ENCODE measurements around the gene ENAH. TPM values are rescaled to one million over a fixed set of nuclear protein-coding genes. Genes with fewer than 3 reads are reported as not detected.

Gene ENAH
- total RNA-seq, 1 donor from 2014 or later = 80.8 TPM

GRCh38 chr1:225613006-225613405, 39.9 kb downstream of the ENAH start:
- ATAC-seq = peak; percentile 53
- no peak for DNase-seq (ENCODE audit: low spot score)
- intact Hi-C loops (cut with DNase I) = no loop called here

DNA sequence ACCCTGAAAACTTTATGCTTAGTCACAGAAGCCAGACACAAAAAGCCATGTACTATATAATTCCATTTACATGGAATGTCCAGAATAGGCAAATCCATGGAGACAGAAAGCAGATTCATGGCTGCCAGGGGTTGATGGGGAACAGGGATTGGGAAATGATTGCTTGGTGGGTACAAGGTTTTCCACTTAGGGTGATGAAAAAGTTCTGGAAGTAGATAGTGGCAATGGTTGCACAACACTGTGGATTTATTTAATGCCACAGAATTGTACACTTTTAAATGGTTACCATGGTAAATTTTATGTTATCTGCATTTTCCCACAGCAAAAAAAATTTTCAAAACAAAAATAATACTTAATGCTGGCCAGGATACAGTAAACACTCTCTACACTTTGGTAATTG, 40.6 kb downstream of the ENAH start:
- DNase-seq (ENCODE audit: low spot score) (no peak), ATAC-seq (peak; percentile 56)
- intact Hi-C loops (cut with DNase I) = no loop called here

DNA sequence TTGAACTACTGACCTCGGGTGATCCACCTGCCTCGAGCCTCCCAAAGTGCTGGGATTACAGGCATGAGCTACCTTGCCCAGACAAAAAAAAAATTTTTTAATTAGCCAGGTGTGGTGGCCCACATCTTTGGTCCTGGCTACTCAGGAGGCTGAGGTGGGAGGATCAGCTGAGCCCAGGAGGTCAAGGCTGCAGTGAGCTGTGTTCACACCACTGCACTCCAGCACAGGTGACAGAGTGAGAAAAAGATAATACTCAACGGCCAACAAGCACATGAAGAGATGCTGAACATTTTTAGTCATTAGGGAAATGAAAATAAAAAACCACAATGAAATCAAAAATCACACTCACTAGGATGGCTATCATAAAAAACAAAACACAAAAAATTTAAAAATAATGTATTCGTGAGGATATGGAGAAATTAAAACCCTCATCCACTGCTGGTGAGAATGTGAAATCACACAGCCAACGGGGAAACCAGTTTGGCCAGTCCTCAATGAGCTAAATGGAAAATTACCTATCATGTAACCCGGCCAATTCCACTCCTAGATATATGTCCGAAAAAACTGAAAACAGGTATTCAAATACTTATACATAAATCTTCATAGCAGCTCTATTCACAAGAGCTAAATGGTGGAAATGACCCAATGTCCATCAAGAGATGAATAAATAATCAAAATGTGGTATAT, 41.2 kb downstream of the ENAH start:
- ATAC-seq (no peak), DNase-seq (ENCODE audit: low spot score) (no peak)

GRCh38 chr1:225610539-225610938, 42.4 kb downstream of the ENAH start:
- ATAC-seq (no peak), DNase-seq (ENCODE audit: low spot score) (no peak)
- intact Hi-C loops (cut with DNase I) = no loop called here

More for the DNA sequence above, 41.2 kb downstream of the ENAH start:
- intact Hi-C loops (cut with DNase I) = no loop called here

DNA sequence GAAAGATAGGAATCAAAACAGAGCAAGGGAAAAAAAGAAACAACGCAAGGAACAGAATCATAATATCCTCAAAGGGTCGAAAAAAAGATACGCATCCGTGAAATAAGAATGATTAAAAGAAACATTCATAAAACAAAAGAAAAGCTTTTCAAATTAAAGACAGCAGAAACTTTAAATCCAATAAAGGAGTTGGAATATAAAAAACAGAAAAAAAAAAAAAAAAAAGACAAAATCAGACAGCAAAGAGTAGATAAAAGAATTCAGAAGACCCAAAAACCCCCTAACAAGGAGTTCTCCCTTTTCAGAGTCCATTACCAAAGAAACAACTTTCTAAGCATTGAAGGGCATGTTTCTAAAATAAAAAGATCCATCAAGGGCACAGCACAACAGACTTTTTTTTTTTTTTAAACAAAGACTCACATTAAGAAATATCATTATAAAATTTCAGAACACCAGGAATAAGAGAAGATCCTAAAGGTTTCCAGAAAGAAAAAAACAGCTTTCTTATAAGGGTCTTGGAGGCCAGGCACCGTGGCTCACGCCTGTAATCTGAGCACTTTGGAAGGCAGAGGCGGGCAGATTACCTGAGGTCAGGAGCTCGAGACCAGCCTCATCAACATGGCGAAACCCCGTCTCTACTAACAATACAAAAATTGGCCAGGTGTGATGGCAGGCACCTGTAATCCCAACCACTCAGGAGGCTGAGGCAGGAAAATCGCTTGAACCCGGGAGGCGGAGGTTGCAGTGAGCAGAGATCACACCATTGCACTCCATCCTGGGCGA, 44.7 kb downstream of the ENAH start:
- ATAC-seq (no peak), DNase-seq (ENCODE audit: low spot score) (no peak)
- intact Hi-C loops (cut with DNase I) = no loop called here

GRCh38 chr1:225607355-225607754, 45.6 kb downstream of the ENAH start:
- ATAC-seq (peak; percentile 41), DNase-seq (ENCODE audit: low spot score) (no peak)
- intact Hi-C loops (cut with DNase I) = no loop called here

- DNase-seq (ENCODE audit: low spot score) (no peak), ATAC-seq (no peak)
- intact Hi-C loops (cut with DNase I) = no loop called here
These were observed 49.2 kb downstream of the ENAH start for GRCh38 chr1:225603538-225604354.

DNA sequence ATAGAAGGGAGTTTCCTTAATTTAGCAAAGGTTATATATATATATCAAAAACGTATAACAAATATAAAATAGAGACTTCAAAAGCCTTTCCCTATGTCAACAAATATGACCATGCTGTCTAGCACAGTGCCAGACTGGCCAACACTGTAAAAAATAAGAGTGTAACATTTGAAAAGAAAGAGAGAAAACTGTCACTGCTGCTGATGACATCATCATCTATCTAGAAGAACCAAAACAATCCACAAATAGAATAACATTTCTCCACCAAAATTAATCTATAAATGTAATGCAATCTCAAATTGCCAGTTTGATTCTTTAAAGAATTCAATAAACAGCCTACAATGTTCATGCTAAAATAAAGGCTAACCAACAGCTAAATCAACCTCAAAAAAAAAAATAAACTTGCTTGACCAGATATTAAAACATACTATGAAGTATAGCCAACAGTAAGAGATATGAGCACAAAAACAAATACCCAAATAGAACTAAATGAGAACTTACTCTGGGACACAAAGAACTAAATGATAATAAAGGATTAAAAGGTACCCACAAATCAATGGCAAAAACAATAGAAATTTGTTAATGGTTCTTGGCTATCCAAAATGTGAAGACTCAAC, 50.2 kb downstream of the ENAH start:
- intact Hi-C loops (cut with DNase I) = no loop called here
- ATAC-seq (no peak), DNase-seq (ENCODE audit: low spot score) (no peak)

DNA sequence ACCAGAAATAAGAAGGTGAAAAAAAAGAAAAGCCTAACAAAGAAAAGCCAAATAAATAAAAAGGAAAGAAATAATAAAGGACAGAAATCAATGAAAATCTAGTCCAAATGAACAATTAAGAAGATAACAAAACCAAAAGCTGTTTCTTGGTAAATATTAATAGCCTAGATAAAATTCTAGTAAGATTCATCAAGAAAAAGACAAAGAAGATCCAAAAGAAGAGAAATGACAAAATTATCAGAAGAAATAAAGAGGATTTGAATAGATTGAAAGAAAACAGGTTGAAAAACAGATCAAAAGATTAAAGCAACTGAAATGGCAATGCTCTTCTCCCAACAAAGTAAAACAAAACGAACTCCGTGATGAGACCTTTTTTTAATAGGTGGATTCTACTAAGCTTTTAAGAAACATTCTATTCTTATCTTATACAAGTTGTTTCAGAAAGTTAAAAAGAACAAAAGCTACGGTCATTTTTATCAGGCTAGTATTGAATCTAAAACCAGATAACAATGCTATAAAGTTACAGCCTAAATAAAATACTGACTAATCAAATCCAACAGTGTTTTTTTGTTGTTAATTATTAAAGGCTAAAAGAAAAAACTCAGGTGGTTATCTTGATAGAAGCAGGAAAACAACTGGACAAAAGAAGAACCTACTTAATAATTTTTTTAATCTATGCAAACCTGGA, 50.9 kb downstream of the ENAH start:
- intact Hi-C loops (cut with DNase I) = no loop called here
- ATAC-seq = no peak

DNA sequence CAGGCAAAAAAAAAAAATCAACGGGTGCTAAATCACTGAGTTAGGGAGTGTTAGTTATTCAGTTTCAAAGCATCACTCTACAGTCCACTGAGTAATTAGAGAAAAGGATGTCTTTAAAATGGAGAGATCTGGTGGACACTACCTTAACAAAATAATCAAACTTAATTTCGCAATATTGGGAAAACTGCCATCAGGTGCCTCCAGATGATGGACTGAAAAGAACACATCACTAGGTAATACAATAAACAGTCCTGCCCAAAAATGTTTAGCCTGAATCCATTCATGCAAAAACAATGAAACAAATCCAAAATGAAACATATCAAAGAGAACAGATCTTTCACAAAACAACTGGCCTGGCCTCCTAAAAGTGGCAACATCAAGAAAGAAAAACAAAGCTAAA, 54.1 kb downstream of the ENAH start:
- ATAC-seq (no peak), DNase-seq (ENCODE audit: low spot score) (no peak)
- intact Hi-C loops (cut with DNase I) = no loop called here

More for the DNA sequence above, 50.9 kb downstream of the ENAH start:
- no peak for DNase-seq (ENCODE audit: low spot score)

GRCh38 chr1:225597926-225598575, 54.9 kb downstream of the ENAH start:
- intact Hi-C loops (cut with DNase I) = no loop called here
- DNase-seq (ENCODE audit: low spot score) (no peak), ATAC-seq (no peak)

- no peak for ATAC-seq
- intact Hi-C loops (cut with DNase I) = no loop called here
- no peak for DNase-seq (ENCODE audit: low spot score)
These were observed 56.2 kb downstream of the ENAH start for GRCh38 chr1:225596736-225597135.

- ATAC-seq (no peak), DNase-seq (ENCODE audit: low spot score) (no peak)
- intact Hi-C loops (cut with DNase I) = no loop called here
These were observed 56.9 kb downstream of the ENAH start for GRCh38 chr1:225595974-225596551.

- DNase-seq (ENCODE audit: low spot score) (no peak), ATAC-seq (no peak)
- intact Hi-C loops (cut with DNase I) = no loop called here
These were observed 57.5 kb downstream of the ENAH start for GRCh38 chr1:225595452-225595851.

- intact Hi-C loops (cut with DNase I) = no loop called here
- DNase-seq (ENCODE audit: low spot score) (no peak), ATAC-seq (no peak)
These were observed 59.5 kb downstream of the ENAH start for GRCh38 chr1:225593414-225593813.

GRCh38 chr1:225592362-225593025, 60.4 kb downstream of the ENAH start:
- ATAC-seq (no peak), DNase-seq (ENCODE audit: low spot score) (no peak)
- intact Hi-C loops (cut with DNase I) = no loop called here

- intact Hi-C loops (cut with DNase I) = no loop called here
- DNase-seq (ENCODE audit: low spot score) = no peak
- no peak for ATAC-seq
These were observed 65.6 kb downstream of the ENAH start for GRCh38 chr1:225587310-225587709.

- intact Hi-C loops (cut with DNase I) = no loop called here
- DNase-seq (ENCODE audit: low spot score) = no peak
- ATAC-seq = no peak
These were observed 71.7 kb downstream of the ENAH start for GRCh38 chr1:225581186-225581585.
